Hepatocyte (in vitro differentiated cells): ENCODE data around the gene CD28. TPM values are rescaled to one million over a fixed set of nuclear protein-coding genes. Genes with fewer than 3 reads are reported as not detected.

Source experiments
- DNase-seq: peaks from one replicate; pipeline ENCODE4 v3.0.0-alpha.2; 2016; ENCODE audit warnings: low spot score
- H2AFZ ChIP-seq: fragments of 200-600 bp; sonication (generic); 2 replicates; pipeline ENCODE4 v1.6.0; 2016; ENCODE audit warnings: antibody characterized with exemption, mild to moderate bottlenecking
- H3K27ac ChIP-seq: fragments of 200-600 bp; sonication (generic); 2 replicates; pipeline ENCODE4 v1.5.1; 2016; ENCODE audit warnings: mild to moderate bottlenecking
- H3K27me3 ChIP-seq: fragments of 200-600 bp; sonication (generic); 2 replicates; pipeline ENCODE4 v1.6.1; 2016
- H3K36me3 ChIP-seq: fragments of 200-600 bp; sonication (generic); replicated peaks from 2 replicates; pipeline ENCODE4 v1.5.1; 2016; ENCODE audit warnings: low read depth; ENCODE audit not compliant: insufficient read depth
- H3K4me1 ChIP-seq: fragments of 200-600 bp; sonication (generic); 2 replicates; pipeline ENCODE4 v1.5.1; 2016; ENCODE audit warnings: mild to moderate bottlenecking, moderate library complexity; ENCODE audit not compliant: insufficient read depth
- H3K4me2 ChIP-seq: fragments of 200-600 bp; sonication (generic); 2 replicates; pipeline ENCODE4 v1.6.0; 2016
- H3K4me3 ChIP-seq: fragments of 200-600 bp; sonication (generic); 2 replicates; pipeline ENCODE4 v1.5.1; 2016; ENCODE audit warnings: mild to moderate bottlenecking
- H3K79me2 ChIP-seq: fragments of 200-600 bp; sonication (generic); 2 replicates; pipeline ENCODE4 v1.6.0; 2017; ENCODE audit warnings: mild to moderate bottlenecking
- H3K9me2 ChIP-seq: fragments of 200-600 bp; sonication (generic); replicated peaks from 2 replicates; pipeline ENCODE4 v1.6.0; 2017; ENCODE audit warnings: mild to moderate bottlenecking; ENCODE audit not compliant: insufficient read depth
- H3K9me3 ChIP-seq: fragments of 200-600 bp; sonication (generic); 2 replicates; pipeline ENCODE4 v1.5.1; 2016; ENCODE audit warnings: low read depth, mild to moderate bottlenecking
- H4K20me1 ChIP-seq: fragments of 200-600 bp; sonication (generic); 2 replicates; pipeline ENCODE4 v1.6.0; 2016; ENCODE audit warnings: mild to moderate bottlenecking; ENCODE audit not compliant: insufficient read depth, poor library complexity, severe bottlenecking
- EZH2 ChIP-seq: fragments of 200-600 bp; sonication (generic); IDR thresholded peaks from 2 replicates; pipeline ENCODE4 v1.6.1; 2016; ENCODE audit warnings: antibody characterized with exemption, mild to moderate bottlenecking, borderline replicate concordance
- EZH2phosphoT487 ChIP-seq: fragments of 200-600 bp; sonication (generic); IDR thresholded peaks from one replicate; pipeline ENCODE4 v1.6.1; 2018; ENCODE audit warnings: antibody characterized with exemption, mild to moderate bottlenecking, low read depth, moderate library complexity; ENCODE audit not compliant: unreplicated experiment, severe bottlenecking
- WGBS: methylation state at CpG from one replicate; pipeline ENCODE4 v1.1.6; 2016; ENCODE audit warnings: low lambda C conversion rate; ENCODE audit errors: missing lambda C conversion rate; 5-methylcytosine and 5-hydroxymethylcytosine counted together
- polyA plus RNA-seq: library from polyadenylated mRNA; unstranded; fragments of >200 nt; fragmentation: Nextera tagmentation; extraction: Ambion mirVana; gene quantifications from 2 replicates; pipeline ENCODE4 v1.2.1, GENCODE V29; 2016
- total RNA-seq: library from RNA; depleted of rRNA; stranded (reverse); fragments of >200 nt; gene quantifications from 2 replicates; pipeline ENCODE4 v1.2.3, GENCODE V29; 2014
- TF ChIP-seq, protein P1 (sequence below): fragments of 200-600 bp; sonication (generic); IDR thresholded peaks from 2 replicates; pipeline ENCODE4 v1.5.1; 2016; ENCODE audit warnings: antibody characterized with exemption, mild to moderate bottlenecking; ENCODE audit not compliant: poor library complexity

The CD28 gene
- total and polyA plus RNA-seq, 2 experiments from 2014 or later: not detected

DNA sequence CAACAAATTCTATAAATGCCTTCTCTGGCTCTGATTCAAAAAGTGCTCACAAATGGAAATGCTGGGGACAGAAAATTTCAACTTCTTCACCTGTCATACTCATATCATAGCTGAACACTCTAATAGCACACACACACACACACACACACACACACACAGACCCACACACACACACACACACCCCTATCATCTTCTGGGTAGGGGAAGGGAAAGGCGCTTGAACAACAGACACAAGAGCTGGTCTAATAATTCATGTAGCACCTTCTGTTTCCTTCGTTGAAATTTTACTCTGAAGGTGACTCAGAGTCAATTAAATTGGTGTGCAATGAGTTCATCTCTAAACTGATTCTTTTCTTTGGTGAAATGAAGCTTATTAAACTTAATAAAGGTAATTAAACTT, 32.9 kb downstream of the CD28 start:
- Histone ChIP-seq H3K79me2 (no peaks in the 10 kb centered on the region), H3K27ac (no peak overlapping the region), H3K4me1 (no peaks in the 10 kb centered on the region), H3K4me2 (no peak overlapping the region), H2AFZ (no peak overlapping the region), H4K20me1 (no peaks in the 10 kb centered on the region), H3K9me2 (no peaks in the 10 kb centered on the region), H3K4me3 (no peak overlapping the region), H3K27me3 (no peaks in the 10 kb centered on the region), H3K9me3 (no peaks in the 10 kb centered on the region), H3K36me3 (no peaks in the 10 kb centered on the region)
- WGBS: 89% methylated on average over 2 of the region's 2 CpGs
- DNase-seq: no peak
- TF ChIP-seq, protein P1, sequence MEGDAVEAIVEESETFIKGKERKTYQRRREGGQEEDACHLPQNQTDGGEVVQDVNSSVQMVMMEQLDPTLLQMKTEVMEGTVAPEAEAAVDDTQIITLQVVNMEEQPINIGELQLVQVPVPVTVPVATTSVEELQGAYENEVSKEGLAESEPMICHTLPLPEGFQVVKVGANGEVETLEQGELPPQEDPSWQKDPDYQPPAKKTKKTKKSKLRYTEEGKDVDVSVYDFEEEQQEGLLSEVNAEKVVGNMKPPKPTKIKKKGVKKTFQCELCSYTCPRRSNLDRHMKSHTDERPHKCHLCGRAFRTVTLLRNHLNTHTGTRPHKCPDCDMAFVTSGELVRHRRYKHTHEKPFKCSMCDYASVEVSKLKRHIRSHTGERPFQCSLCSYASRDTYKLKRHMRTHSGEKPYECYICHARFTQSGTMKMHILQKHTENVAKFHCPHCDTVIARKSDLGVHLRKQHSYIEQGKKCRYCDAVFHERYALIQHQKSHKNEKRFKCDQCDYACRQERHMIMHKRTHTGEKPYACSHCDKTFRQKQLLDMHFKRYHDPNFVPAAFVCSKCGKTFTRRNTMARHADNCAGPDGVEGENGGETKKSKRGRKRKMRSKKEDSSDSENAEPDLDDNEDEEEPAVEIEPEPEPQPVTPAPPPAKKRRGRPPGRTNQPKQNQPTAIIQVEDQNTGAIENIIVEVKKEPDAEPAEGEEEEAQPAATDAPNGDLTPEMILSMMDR: no peak
- TF ChIP-seq EZH2 (no peak), EZH2phosphoT487 (no peak)

DNA sequence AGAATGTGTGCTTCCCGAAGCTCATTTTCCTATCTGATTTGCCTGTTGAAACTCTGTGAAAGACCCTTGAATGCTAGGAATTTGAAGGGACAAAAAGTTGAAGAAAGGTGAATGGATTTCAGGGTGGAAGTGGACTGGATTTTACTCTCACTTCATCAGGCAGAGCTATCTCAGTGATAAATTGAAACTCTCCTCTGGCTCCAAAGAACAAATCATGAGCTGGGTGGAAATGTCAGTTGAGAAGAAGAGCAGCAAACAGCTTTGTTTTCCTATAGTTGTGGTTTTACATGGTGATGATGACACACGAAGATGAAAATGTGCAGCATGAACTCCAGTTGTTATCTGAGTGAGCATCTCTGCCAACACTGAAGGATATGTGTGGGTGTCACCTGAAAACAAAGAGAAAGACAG, 34.4 kb downstream of the CD28 start:
- WGBS: 76% methylated on average over 2 of the region's 2 CpGs
- H3K27ac ChIP-seq: no peak overlapping the region
- no peak overlapping the region for H2AFZ ChIP-seq

DNA sequence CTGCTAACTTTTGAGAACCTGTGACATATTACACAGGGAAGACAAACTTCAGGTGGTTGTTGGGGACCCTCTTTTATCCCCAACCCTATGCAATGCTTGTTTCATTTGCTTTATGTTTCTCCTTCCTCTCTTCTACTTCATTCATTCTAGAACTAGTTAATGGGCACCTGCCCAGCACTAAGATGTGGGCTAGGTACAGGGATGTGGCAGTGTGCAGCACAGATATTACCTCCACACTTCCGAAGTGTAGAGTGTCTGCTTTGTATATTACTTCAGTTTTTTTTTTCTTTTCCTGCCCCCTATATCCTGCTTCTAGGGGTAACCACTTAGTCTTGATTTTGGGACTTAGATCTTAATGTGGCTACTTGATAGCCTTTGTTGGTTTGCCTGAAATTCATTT, 35.1 kb downstream of the CD28 start:
- H3K4me3 ChIP-seq: no peak overlapping the region
- H3K36me3 ChIP-seq: no peaks in the 10 kb centered on the region
- no peaks in the 10 kb centered on the region for H3K27me3 ChIP-seq
- WGBS: 90% methylated on average over 1 of the region's 1 CpG
- no peak overlapping the region for H3K27ac ChIP-seq
- no peaks in the 10 kb centered on the region for H4K20me1 ChIP-seq
- DNase-seq: no peak
- no peaks in the 10 kb centered on the region for H3K4me1 ChIP-seq
- TF ChIP-seq, protein P1: no peak
- no peak for TF ChIP-seq EZH2
- TF ChIP-seq EZH2phosphoT487: no peak
- no peaks in the 10 kb centered on the region for H3K9me3 ChIP-seq
- H3K79me2 ChIP-seq: no peaks in the 10 kb centered on the region
- no peaks in the 10 kb centered on the region for H3K9me2 ChIP-seq
- H3K4me2 ChIP-seq: no peak overlapping the region
- H2AFZ ChIP-seq: no peak overlapping the region

More for the DNA sequence above, 34.4 kb downstream of the CD28 start:
- no peak overlapping the region for H3K4me2 ChIP-seq
- H3K9me2 ChIP-seq: no peaks in the 10 kb centered on the region
- H3K27me3 ChIP-seq: no peaks in the 10 kb centered on the region
- no peaks in the 10 kb centered on the region for H3K79me2 ChIP-seq
- TF ChIP-seq EZH2phosphoT487 (no peak), EZH2 (no peak)
- TF ChIP-seq, protein P1: no peak
- no peaks in the 10 kb centered on the region for H3K9me3 ChIP-seq
- no peak for DNase-seq
- H3K4me1 ChIP-seq: no peaks in the 10 kb centered on the region
- H3K4me3 ChIP-seq: no peak overlapping the region
- no peaks in the 10 kb centered on the region for H3K36me3 ChIP-seq
- no peaks in the 10 kb centered on the region for H4K20me1 ChIP-seq
